Pancreas (tissue), 10 donors: Measurements from ENCODE around the gene CRYAA. TPM values are rescaled to one million over a fixed set of nuclear protein-coding genes. Genes with fewer than 3 reads are reported as not detected.
"Not testable (repeated sequence)": the region's sequence is repeated elsewhere in the genome, so short reads cannot be mapped to it uniquely, and the experiment has no call there.

Source experiments
- ATAC-seq, 4 donors: fragments of 200-7000 bp; cut with Tn5 transposase; one replicate each; pipeline versions ENCODE4 v1.8.0 to v1.9.1; 2020; ENCODE audit warnings: mild to moderate bottlenecking in 4 of 4, moderate library complexity in 4 of 4
- DNase-seq, 6 donors: peaks; one replicate each; pipeline ENCODE4 v3.0.0-alpha.2; 2020
- FAIRE-seq: peaks from 2 replicates; lab custom pipeline; 2012; peaks lifted over from hg19 to GRCh38; lab: Jason Lieb, UNC
- H3K27ac ChIP-seq, 4 donors: fragments of 200-600 bp; sonication (generic); 1 replicate in 3 of 4; 2 replicates in 1 of 4; pipeline versions ENCODE4 v1.5.0 to v1.8.0; 2020
- H3K27me3 ChIP-seq, 4 donors: fragments of 200-600 bp; one replicate each; pipeline ENCODE4 v1.8.0; 2021
- H3K36me3 ChIP-seq, 3 donors: fragments of 200-600 bp; sonication (generic) in 1 of 3; one replicate each; pipeline versions ENCODE4 v1.5.0 to v1.8.0; 2020 to 2021
- H3K4me1 ChIP-seq, 3 donors: fragments of 200-600 bp; one replicate each; pipeline ENCODE4 v1.8.0; 2021
- H3K4me3 ChIP-seq, 4 donors: fragments of 200-600 bp; sonication (generic) in 2 of 4; one replicate each; pipeline versions ENCODE4 v1.5.0 to v1.8.0; 2020 to 2021
- H3K9me3 ChIP-seq, 4 donors: fragments of 200-600 bp; one replicate each; pipeline ENCODE4 v1.8.0; 2021
- whole genome bisulfite sequencing, 2 donors: extraction: QIAGEN DNeasy Blood & Tissue Kit; methylation state at CpG; one replicate each; pipeline ENCODE4 v1.1.7; 2013; 5-methylcytosine and 5-hydroxymethylcytosine counted together
- intact Hi-C, 3 donors: fragments of 100-400 bp; cut with DNase I; formaldehyde crosslinking; loops; one replicate each; pipeline versions ENCODE4 v1.11.1 to v1.14.2; 2022
- polyA plus RNA-seq, 2 donors: library from polyadenylated mRNA; stranded (reverse); fragments of 200-250 nt; gene quantifications; one replicate each; pipeline ENCODE4 v1.2.3, GENCODE V29; 2013
- total RNA-seq, 6 donors: library from RNA; stranded (reverse); fragmentation: NEBNext Ultra II Directional in 4 of 6; extraction: Animal tissue kit (Norgen Biotek cat#: 25700) in 4 of 6; gene quantifications; one replicate each; pipeline versions ENCODE4 v1.2.1 to v1.2.4, GENCODE V29; 2021 to 2023
- TF ChIP-seq, protein P1 (sequence below), 4 donors: fragments of 200-600 bp; sonication (generic) in 3 of 4; IDR thresholded peaks; one replicate each; pipeline versions ENCODE4 v1.5.0 to v1.8.0; 2021; ENCODE audit warnings: antibody characterized with exemption in 4 of 4
- donor health status: healthy with polysubstance abuse.
- donor health status: DM: no; HTN: no; CAD: no; lungs with moderate emphysema.
- donor health status: DM: no; HTN: no; CAD: no.
- donor health status: control.
- donor health status: control.
- donor health status: Bipolar disorder and iron deficiency.
- donor health status: DM: yes; HTN: yes; CAD: no.
- donor health status: DM: no; HTN: no; CAD: no.
- donor health status: DM: no; HTN: no; CAD: no.
- donor health status: DM: yes; HTN: yes; CAD: no.

Gene CRYAA
- total and polyA plus RNA-seq, 8 donors, result not detected

DNA sequence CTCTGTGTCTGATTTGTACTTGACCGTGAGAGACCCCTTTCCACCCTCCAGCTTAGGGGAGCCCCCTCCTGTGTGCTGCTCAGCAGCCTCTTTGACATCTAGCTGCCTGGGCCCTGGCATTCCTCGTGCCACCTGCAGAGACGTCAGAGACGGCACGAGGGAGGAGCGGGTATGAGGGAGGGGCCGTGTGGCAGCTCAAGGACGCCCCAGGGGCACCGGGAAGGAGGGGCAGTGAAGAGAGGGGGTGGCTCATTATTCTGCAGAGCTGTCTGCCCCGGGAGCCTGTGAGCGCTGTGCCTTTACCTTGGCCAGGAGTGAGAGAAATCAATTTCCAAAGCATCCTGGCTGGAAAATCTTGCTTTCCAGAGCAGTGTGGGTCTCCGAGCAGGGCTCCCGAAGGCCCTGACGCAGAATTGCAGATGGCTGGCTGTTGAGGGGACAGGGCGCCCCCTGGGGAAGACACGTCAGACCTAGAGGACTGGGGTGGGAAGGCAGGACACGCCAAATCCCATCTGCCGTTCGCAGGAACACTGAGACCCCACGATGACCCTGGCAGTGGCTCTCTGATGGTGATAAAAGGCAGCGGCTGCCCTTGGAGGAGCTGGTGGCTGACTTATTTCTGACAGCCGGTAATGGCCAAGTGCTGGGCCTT is 9.5 kb downstream of the CRYAA start:
- DNase-seq, H3K36me3 ChIP-seq, H3K27me3 ChIP-seq, H3K4me3 ChIP-seq, H3K9me3 ChIP-seq, H3K4me1 ChIP-seq, intact Hi-C loops, FAIRE-seq, H3K27ac ChIP-seq: not testable (repeated sequence)
- no CpG with 5 or more reads among the region's 22 CpGs for WGBS, 2 donors
- peak; percentile 39 to 72 (median 64) for ATAC-seq

DNA sequence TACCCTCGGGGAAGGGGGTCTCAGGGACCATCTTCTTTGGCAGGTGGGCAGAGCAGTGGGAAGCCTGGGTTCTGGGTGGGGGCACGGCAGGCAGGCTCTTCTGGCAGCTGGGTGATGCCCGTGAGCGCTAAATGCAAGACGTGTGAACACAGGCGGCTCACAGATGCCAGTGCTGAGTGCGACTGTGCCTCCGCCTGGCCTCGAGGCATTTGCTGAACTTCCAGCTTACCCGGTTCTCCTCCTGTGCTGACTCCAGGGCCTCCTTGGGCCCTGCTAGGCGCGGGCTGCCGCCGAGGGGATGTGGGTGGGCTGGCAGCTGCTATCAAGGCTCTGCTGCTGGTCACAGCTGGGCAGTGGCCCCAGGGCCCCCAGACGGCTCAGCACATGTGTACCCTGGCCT is 12.2 kb downstream of the CRYAA start:
- H3K27me3 ChIP-seq, H3K27ac ChIP-seq, H3K4me3 ChIP-seq, H3K36me3 ChIP-seq, H3K4me1 ChIP-seq, ATAC-seq, DNase-seq, FAIRE-seq, H3K9me3 ChIP-seq, intact Hi-C loops: not testable (repeated sequence)
- WGBS, 2 donors, result no CpG with 5 or more reads among the region's 15 CpGs

DNA sequence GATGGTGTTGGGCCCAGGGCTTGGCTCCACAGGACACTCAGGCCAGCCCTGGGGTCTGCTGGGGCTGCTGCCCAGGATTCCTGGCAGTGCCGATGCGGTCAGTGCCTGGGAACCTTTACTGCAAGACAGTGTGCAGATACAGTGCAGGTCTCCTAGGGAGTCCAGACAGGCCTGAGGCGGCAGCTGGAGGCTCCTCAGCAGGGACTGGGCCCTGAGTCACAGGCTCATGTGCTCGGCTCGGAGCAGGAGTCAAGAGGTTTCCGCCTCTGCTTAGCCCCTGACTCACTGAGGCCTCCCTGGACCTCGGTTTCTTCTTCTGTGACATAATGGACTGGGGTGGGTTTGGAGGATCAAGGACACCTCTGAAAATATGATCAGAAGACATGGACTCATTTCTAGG is 18.5 kb downstream of the CRYAA start:
- H3K4me1 ChIP-seq, H3K9me3 ChIP-seq, ATAC-seq, H3K27ac ChIP-seq, DNase-seq, H3K27me3 ChIP-seq, intact Hi-C loops, H3K4me3 ChIP-seq, H3K36me3 ChIP-seq, FAIRE-seq: not testable (repeated sequence)
- 13% methylated on average over 1 of the region's 7 CpGs; no CpG with 5 or more reads in 1 of the 2 donors for WGBS, 2 donors

DNA sequence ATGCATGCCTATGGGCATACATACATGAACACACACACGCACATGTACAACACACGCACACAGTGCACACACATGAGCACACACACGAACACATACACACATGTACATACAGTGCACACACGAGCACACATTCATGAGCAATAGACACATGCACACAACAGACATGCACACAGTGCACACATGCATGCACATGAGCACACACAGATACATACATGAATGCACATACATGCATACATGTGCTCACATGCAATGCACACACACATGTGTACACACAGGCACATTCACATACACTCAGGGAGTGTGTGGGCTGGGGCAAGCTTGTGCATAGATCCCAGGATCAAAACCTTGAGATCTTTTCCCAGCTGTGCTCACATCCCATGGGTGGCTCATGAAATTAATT is 18.9 kb downstream of the CRYAA start:
- H3K9me3 ChIP-seq, result no peaks in the 10 kb centered on the region
- no peak for FAIRE-seq
- no peak overlapping the region for H3K4me3 ChIP-seq
- no peak for ATAC-seq
- TF ChIP-seq, protein P1, sequence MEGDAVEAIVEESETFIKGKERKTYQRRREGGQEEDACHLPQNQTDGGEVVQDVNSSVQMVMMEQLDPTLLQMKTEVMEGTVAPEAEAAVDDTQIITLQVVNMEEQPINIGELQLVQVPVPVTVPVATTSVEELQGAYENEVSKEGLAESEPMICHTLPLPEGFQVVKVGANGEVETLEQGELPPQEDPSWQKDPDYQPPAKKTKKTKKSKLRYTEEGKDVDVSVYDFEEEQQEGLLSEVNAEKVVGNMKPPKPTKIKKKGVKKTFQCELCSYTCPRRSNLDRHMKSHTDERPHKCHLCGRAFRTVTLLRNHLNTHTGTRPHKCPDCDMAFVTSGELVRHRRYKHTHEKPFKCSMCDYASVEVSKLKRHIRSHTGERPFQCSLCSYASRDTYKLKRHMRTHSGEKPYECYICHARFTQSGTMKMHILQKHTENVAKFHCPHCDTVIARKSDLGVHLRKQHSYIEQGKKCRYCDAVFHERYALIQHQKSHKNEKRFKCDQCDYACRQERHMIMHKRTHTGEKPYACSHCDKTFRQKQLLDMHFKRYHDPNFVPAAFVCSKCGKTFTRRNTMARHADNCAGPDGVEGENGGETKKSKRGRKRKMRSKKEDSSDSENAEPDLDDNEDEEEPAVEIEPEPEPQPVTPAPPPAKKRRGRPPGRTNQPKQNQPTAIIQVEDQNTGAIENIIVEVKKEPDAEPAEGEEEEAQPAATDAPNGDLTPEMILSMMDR (IDR thresholded peaks at IDR 0.05), result no peak
- H3K4me1 ChIP-seq, result no peaks in the 10 kb centered on the region
- H3K27me3 ChIP-seq, result no peaks in the 10 kb centered on the region
- DNase-seq, result peak in 1 of 6 donors; percentile 1
- intact Hi-C loops, result no loop called here
- WGBS, 2 donors, result 75 to 82% methylated on average over 4 of the region's 4 CpGs
- H3K36me3 ChIP-seq, result no peaks in the 10 kb centered on the region
- H3K27ac ChIP-seq, result no peak overlapping the region

DNA sequence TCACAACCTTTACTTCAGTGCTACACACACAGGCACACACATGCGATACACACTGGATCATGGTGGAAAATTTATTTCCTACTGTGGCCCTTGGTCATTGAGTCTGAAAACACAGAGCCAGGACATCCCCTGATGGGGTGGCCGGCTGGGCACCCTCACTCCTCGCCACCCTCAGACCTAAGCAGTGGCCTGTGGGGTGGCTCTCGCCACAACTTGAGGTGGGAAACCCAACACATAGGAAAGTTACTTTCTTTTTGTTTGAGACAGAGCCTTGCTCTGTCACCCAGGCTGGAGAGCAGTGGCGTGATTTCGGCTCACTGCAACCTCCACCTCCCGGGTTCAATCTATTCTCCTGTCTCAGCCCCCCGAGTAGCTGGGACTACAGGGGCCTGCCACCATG is 19.4 kb downstream of the CRYAA start:
- no peak overlapping the region for H3K4me3 ChIP-seq
- no peaks in the 10 kb centered on the region for H3K9me3 ChIP-seq
- WGBS, 2 donors, result 84 to 94% methylated on average over 8 of the region's 8 CpGs
- FAIRE-seq, result no peak
- peak in 2 of 6 donors; percentile 0 to 20 for DNase-seq
- H3K27ac ChIP-seq, result no peak overlapping the region
- H3K36me3 ChIP-seq, result no peaks in the 10 kb centered on the region
- TF ChIP-seq, protein P1 (IDR thresholded peaks at IDR 0.05), result no peak
- no peak for ATAC-seq
- H3K4me1 ChIP-seq, result no peaks in the 10 kb centered on the region
- intact Hi-C loops, result no loop called here
- no peaks in the 10 kb centered on the region for H3K27me3 ChIP-seq

DNA sequence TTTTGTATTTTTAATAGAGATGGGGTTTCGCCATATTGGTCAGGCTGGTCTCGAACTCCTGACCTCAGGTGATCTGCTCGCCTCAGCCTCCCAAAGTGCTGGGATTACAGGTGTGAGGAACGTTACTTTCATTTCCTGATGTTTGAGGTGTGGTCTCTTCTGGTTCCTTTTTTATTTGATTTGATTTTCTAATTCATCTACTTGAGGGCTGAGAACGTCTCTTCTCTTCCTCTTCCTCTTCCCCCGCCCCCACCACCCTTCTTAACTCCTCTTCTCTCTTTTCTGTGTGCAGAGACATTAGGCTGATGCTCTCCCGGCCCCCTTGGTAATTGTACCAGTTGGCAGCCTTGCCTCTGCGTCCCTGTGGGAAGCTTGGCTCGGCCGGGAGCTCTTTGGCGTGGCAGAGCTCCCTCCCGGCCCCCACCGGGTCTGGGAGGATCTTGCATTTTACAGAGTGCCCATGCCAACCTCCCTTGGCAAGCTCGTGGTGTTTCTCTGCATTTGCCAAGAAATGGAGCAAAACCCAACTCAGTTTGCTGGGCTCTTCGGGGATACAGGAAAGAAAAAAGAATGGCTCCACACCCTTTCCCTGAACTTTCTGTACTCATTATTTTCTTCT is 19.9 kb downstream of the CRYAA start:
- peak in 4 of 6 donors; percentile 23 to 56 (median 42) for DNase-seq
- intact Hi-C loops, result no loop called here
- WGBS, 2 donors, result 39 to 48% methylated on average over 15 of the region's 15 CpGs
- H3K27ac ChIP-seq, result no peak overlapping the region
- FAIRE-seq, result no peak
- no peaks in the 10 kb centered on the region for H3K9me3 ChIP-seq
- H3K4me3 ChIP-seq, result no peak overlapping the region
- no peaks in the 10 kb centered on the region for H3K27me3 ChIP-seq
- H3K4me1 ChIP-seq, result no peaks in the 10 kb centered on the region
- peak; percentile 48 to 77 (median 58) for ATAC-seq
- H3K36me3 ChIP-seq, result no peaks in the 10 kb centered on the region
- TF ChIP-seq, protein P1 (IDR thresholded peaks at IDR 0.05), result no peak
